Neural progenitor cell (in vitro differentiated cells): ENCODE data around the gene NFATC2. TPM values are rescaled to one million over a fixed set of nuclear protein-coding genes. Genes with fewer than 3 reads are reported as not detected.

Source experiments
- DNase-seq: peaks from one replicate; pipeline ENCODE4 v3.0.0-alpha.2; 2016; ENCODE audit warnings: low spot score
- H2AFZ ChIP-seq: fragments of 200-600 bp; sonication (generic); replicated peaks from 2 replicates; pipeline ENCODE4 v1.6.1; 2016; ENCODE audit warnings: antibody characterized with exemption
- H3F3A ChIP-seq: fragments of 200-600 bp; sonication (generic); 2 replicates; pipeline ENCODE4 v1.6.1; 2016; ENCODE audit warnings: antibody characterized with exemption, low read depth
- H3K27ac ChIP-seq: fragments of 200-600 bp; sonication (generic); 2 replicates; pipeline ENCODE4 v1.5.1; 2016; ENCODE audit warnings: mild to moderate bottlenecking
- H3K27me3 ChIP-seq: fragments of 200-600 bp; sonication (generic); 2 replicates; pipeline ENCODE4 v1.6.1; 2016; ENCODE audit warnings: mild to moderate bottlenecking, moderate library complexity
- H3K36me3 ChIP-seq: fragments of 200-600 bp; sonication (generic); 2 replicates; pipeline ENCODE4 v1.5.1; 2016
- H3K4me1 ChIP-seq: fragments of 200-600 bp; sonication (generic); 2 replicates; pipeline ENCODE4 v1.6.1; 2016; ENCODE audit warnings: mixed run types
- H3K4me2 ChIP-seq: fragments of 200-600 bp; sonication (generic); 2 replicates; pipeline ENCODE4 v1.6.1; 2016
- H3K4me3 ChIP-seq: fragments of 200-600 bp; sonication (generic); 2 replicates; pipeline ENCODE4 v1.5.1; 2016
- H3K79me2 ChIP-seq: fragments of 200-600 bp; sonication (generic); 2 replicates; pipeline ENCODE4 v1.6.1; 2016; ENCODE audit warnings: low read depth
- H3K9ac ChIP-seq: fragments of 200-600 bp; sonication (generic); 2 replicates; pipeline ENCODE4 v1.6.1; 2016
- H3K9me3 ChIP-seq: fragments of 200-600 bp; sonication (generic); 2 replicates; pipeline ENCODE4 v1.5.1; 2016; ENCODE audit warnings: low read depth
- H4K20me1 ChIP-seq: fragments of 200-600 bp; sonication (generic); 2 replicates; pipeline ENCODE4 v1.6.1; 2016; ENCODE audit warnings: low read depth
- H3K27ac Mint-ChIP-seq: 3 replicates; pipeline ENCODE4 v1.8.0; 2021; ENCODE audit warnings: mixed read lengths
- H3K27me3 Mint-ChIP-seq: 2 replicates; pipeline ENCODE4 v1.8.0; 2022; ENCODE audit warnings: low read depth, mild to moderate bottlenecking, inconsistent platforms, moderate library complexity, mixed read lengths; ENCODE audit not compliant: insufficient read depth
- H3K36me3 Mint-ChIP-seq: 3 replicates; pipeline ENCODE4 v1.8.0; 2021; ENCODE audit warnings: mixed read lengths
- H3K4me1 Mint-ChIP-seq: 3 replicates; pipeline ENCODE4 v1.8.0; 2021; ENCODE audit warnings: mixed read lengths
- H3K4me3 Mint-ChIP-seq: 3 replicates; pipeline ENCODE4 v1.8.0; 2021; ENCODE audit warnings: mild to moderate bottlenecking, moderate library complexity, mixed read lengths
- H3K9me3 Mint-ChIP-seq: 3 replicates; pipeline ENCODE4 v1.8.0; 2020; ENCODE audit warnings: mixed read lengths
- EZH2 ChIP-seq: fragments of 200-600 bp; sonication (generic); IDR thresholded peaks from 2 replicates; pipeline ENCODE4 v1.6.1; 2017; ENCODE audit warnings: antibody characterized with exemption, mild to moderate bottlenecking, moderate library complexity
- EZH2phosphoT487 ChIP-seq: fragments of 200-600 bp; sonication (generic); IDR thresholded peaks from 2 replicates; pipeline ENCODE4 v1.6.1; 2017; ENCODE audit warnings: antibody characterized with exemption
- total RNA-seq: library from RNA; depleted of rRNA; stranded (reverse); fragments of >200 nt; gene quantifications from 2 replicates; pipeline ENCODE4 v1.2.3, GENCODE V29; 2015; ENCODE audit warnings: low replicate concordance
- TF ChIP-seq, protein P1 (sequence below): fragments of 200-600 bp; sonication (generic); IDR thresholded peaks from 2 replicates; pipeline ENCODE4 v1.5.1; 2017; ENCODE audit warnings: antibody characterized with exemption, mild to moderate bottlenecking

Gene NFATC2
- total RNA-seq, 1 donor from 2014 or later, result 0.19 TPM

DNA sequence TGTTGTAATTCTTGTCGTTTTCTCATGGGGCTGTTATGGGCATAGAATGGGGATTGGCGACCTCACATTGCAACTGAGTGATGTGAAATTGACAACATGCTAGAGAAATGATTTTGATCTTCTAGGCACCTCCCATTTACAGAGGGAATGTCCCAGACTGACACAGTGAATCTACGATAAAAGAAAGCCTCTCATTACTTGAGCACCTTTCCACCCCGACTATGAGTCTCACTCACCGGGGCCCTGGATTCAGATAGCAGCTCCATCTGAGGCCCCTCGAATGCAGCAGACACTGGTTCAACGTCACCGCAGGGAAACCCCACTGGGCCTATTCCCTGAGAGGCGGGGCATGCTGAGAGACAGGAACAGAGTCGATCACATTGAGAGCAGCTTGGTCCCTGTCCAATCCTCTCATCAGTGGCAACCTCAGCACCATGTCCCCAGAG is 49.1 kb downstream of the NFATC2 start:
- H3K79me2 ChIP-seq, result no peaks in the 10 kb centered on the region
- H3K27ac ChIP-seq, result no peak overlapping the region
- peaks cover 10% of the 10 kb centered on the region for H3K27me3 ChIP-seq
- TF ChIP-seq EZH2 (no peak), EZH2phosphoT487 (no peak)
- TF ChIP-seq, protein P1, sequence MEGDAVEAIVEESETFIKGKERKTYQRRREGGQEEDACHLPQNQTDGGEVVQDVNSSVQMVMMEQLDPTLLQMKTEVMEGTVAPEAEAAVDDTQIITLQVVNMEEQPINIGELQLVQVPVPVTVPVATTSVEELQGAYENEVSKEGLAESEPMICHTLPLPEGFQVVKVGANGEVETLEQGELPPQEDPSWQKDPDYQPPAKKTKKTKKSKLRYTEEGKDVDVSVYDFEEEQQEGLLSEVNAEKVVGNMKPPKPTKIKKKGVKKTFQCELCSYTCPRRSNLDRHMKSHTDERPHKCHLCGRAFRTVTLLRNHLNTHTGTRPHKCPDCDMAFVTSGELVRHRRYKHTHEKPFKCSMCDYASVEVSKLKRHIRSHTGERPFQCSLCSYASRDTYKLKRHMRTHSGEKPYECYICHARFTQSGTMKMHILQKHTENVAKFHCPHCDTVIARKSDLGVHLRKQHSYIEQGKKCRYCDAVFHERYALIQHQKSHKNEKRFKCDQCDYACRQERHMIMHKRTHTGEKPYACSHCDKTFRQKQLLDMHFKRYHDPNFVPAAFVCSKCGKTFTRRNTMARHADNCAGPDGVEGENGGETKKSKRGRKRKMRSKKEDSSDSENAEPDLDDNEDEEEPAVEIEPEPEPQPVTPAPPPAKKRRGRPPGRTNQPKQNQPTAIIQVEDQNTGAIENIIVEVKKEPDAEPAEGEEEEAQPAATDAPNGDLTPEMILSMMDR, result no peak
- H3K4me2 ChIP-seq, result no peak overlapping the region
- no peak overlapping the region for H3K9ac ChIP-seq
- DNase-seq, result no peak
- H3K9me3 ChIP-seq, result no peaks in the 10 kb centered on the region
- Mint-ChIP-seq H3K4me3 (no peak overlapping the region), H3K27ac (no peak overlapping the region), H3K4me1 (peaks cover 23% of the 10 kb centered on the region), H3K36me3 (no peaks in the 10 kb centered on the region), H3K27me3 (peaks cover 7% of the 10 kb centered on the region), H3K9me3 (no peaks in the 10 kb centered on the region)
- H3K4me3 ChIP-seq, result no peak overlapping the region
- peaks cover 8% of the 10 kb centered on the region for H3K4me1 ChIP-seq
- H2AFZ ChIP-seq, result no peak overlapping the region
- no peaks in the 10 kb centered on the region for H3F3A ChIP-seq
- no peaks in the 10 kb centered on the region for H3K36me3 ChIP-seq
- no peaks in the 10 kb centered on the region for H4K20me1 ChIP-seq

DNA sequence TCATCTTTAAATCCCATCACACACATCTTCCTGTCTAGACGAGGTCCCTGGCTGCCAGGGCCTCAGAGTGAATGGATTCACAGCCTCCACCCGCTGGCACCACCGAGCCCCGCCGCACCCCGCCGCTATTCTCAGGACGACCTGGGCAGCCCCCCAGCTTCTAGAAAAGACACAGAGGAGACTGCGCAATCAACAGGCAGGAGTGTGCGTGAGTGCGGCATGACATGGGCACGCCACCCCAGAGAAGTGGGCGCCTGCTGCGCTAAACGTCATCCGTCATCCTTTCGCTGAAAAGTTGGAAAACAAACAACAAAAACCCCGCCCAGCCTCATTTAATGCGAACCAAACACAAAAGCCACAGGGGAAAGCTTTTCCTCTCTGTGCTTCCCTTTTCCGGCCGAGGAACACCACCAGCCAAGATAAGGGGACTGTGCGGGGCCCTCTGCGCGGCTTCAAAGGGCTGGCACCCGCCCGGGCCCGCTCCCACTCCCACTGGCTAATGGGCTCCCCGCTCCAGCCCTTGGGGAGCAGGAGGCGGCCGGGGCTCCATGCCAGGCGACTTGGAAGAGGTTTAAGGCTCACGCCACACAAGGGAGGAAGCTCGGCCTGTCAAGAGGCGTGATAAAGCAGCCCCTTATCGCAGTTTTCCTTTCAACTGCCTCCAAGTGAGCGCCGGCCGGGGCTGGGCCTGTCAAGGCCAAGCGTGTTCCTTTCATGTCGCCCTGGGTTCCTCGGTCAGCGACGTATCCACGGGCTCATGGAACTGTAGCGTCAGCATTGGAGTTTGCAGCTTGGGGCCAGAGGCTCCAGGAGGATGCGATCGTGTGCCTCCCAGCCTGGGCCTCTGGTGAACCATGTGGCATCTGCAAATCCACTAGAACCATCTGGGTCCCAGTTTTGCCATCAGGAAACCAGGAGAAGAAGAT is 50.1 kb downstream of the NFATC2 start:
- H3K4me2 ChIP-seq, result no peak overlapping the region
- H3K9ac ChIP-seq, result peak overlapping the region; percentile 10
- H4K20me1 ChIP-seq, result no peaks in the 10 kb centered on the region
- H3K4me1 Mint-ChIP-seq, result peaks cover 29% of the 10 kb centered on the region
- H3F3A ChIP-seq, result no peaks in the 10 kb centered on the region
- no peaks in the 10 kb centered on the region for H3K36me3 ChIP-seq
- H3K9me3 Mint-ChIP-seq, result no peaks in the 10 kb centered on the region
- H2AFZ ChIP-seq, result no peak overlapping the region
- H3K4me3 Mint-ChIP-seq, result no peak overlapping the region
- no peaks in the 10 kb centered on the region for H3K9me3 ChIP-seq
- H3K4me3 ChIP-seq, result no peak overlapping the region
- peak overlapping the region; percentile 57 for H3K27ac Mint-ChIP-seq
- TF ChIP-seq EZH2 (no peak), EZH2phosphoT487 (no peak)
- TF ChIP-seq, protein P1, result no peak
- H3K27ac ChIP-seq, result no peak overlapping the region
- peaks cover 12% of the 10 kb centered on the region for H3K27me3 ChIP-seq
- H3K36me3 Mint-ChIP-seq, result no peaks in the 10 kb centered on the region
- peak; percentile 26 for DNase-seq
- H3K4me1 ChIP-seq, result peaks cover 8% of the 10 kb centered on the region
- peaks cover 7% of the 10 kb centered on the region for H3K27me3 Mint-ChIP-seq
- H3K79me2 ChIP-seq, result no peaks in the 10 kb centered on the region

DNA sequence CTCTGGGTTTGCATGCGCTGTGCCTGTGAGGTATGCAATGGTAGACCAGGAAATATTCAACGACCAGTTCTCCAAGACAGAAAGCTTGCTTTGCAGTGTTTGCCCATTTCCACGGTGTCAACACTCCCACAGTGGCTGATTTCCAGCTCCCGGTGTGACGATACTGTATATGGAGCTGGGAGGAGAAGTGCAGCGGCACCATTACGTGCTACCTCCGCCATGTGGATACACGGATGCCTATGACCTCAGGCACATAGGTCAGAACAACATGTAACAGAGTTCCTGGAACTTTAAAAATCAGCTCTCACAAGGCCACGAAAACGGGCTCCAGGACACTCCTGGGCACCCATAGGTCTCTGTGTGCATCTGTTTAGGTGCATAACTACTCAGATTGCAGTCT is 51.1 kb downstream of the NFATC2 start:
- Mint-ChIP-seq H3K4me3 (no peak overlapping the region), H3K9me3 (no peaks in the 10 kb centered on the region), H3K27me3 (peaks cover 7% of the 10 kb centered on the region), H3K27ac (no peak overlapping the region), H3K4me1 (peaks cover 29% of the 10 kb centered on the region), H3K36me3 (no peaks in the 10 kb centered on the region)
- no peak overlapping the region for H3K27ac ChIP-seq
- H3K36me3 ChIP-seq, result no peaks in the 10 kb centered on the region
- peaks cover 8% of the 10 kb centered on the region for H3K4me1 ChIP-seq
- no peaks in the 10 kb centered on the region for H3F3A ChIP-seq
- H3K4me3 ChIP-seq, result no peak overlapping the region
- H3K9ac ChIP-seq, result no peak overlapping the region
- DNase-seq, result no peak
- peaks cover 12% of the 10 kb centered on the region for H3K27me3 ChIP-seq
- H4K20me1 ChIP-seq, result no peaks in the 10 kb centered on the region
- TF ChIP-seq EZH2phosphoT487, result no peak
- TF ChIP-seq, protein P1, result no peak
- no peak for TF ChIP-seq EZH2
- H2AFZ ChIP-seq, result no peak overlapping the region
- no peaks in the 10 kb centered on the region for H3K9me3 ChIP-seq
- H3K4me2 ChIP-seq, result no peak overlapping the region
- no peaks in the 10 kb centered on the region for H3K79me2 ChIP-seq
